SW480 (cell line): ENCODE results near the gene CIAO1.
"Not testable (repeated sequence)": the region's sequence is repeated elsewhere in the genome, so short reads cannot be mapped to it uniquely, and the experiment has no call there.

ENCODE experiments used
- DNase-seq: peaks from one replicate; pipeline ENCODE4 v3.0.0-alpha.2; 2016; ENCODE audit warnings: low spot score

Gene CIAO1

GRCh38 chr2:96265840-96266679 is at the start of gene CIAO1, which contains the start of gene TMEM127:
Gene CIAO1 (plus strand): TSS chr2:96266225. CDS start chr2:96266351, 126 bp downstream.
Gene TMEM127 (minus strand): TSS chr2:96265997. CDS start chr2:96265381, 616 bp downstream.
- peak; percentile 99 for DNase-seq

- DNase-seq, result no peak
Measured at GRCh38 chr2:96218508-96219131, 47.4 kb upstream of the CIAO1 start.

GRCh38 chr2:96219959-96220358 is 46.1 kb upstream of the CIAO1 start:
- DNase-seq, result not testable (repeated sequence)

- DNase-seq, result not testable (repeated sequence)
Measured at GRCh38 chr2:96221106-96221505, 44.9 kb upstream of the CIAO1 start.

- DNase-seq, result no peak
Measured at GRCh38 chr2:96225016-96225533, 41.0 kb upstream of the CIAO1 start.

- no peak for DNase-seq
Measured at GRCh38 chr2:96231316-96231715, 34.7 kb upstream of the CIAO1 start.

GRCh38 chr2:96233436-96233835 is 32.6 kb upstream of the CIAO1 start:
- no peak for DNase-seq

GRCh38 chr2:96233880-96234316 is 32.1 kb upstream of the CIAO1 start:
- DNase-seq, result no peak

- DNase-seq, result peak; percentile 54
Measured at GRCh38 chr2:96236882-96237281, 29.1 kb upstream of the CIAO1 start.

GRCh38 chr2:96238266-96238665 is 27.8 kb upstream of the CIAO1 start:
- DNase-seq, result no peak

GRCh38 chr2:96239091-96239490 is 26.9 kb upstream of the CIAO1 start:
- no peak for DNase-seq

GRCh38 chr2:96239745-96240264 is 26.2 kb upstream of the CIAO1 start:
- no peak for DNase-seq

GRCh38 chr2:96240341-96241038 is 25.5 kb upstream of the CIAO1 start:
- DNase-seq, result no peak

GRCh38 chr2:96241227-96241626 is 24.8 kb upstream of the CIAO1 start:
- DNase-seq, result no peak

GRCh38 chr2:96241900-96242611 is 24.0 kb upstream of the CIAO1 start:
- no peak for DNase-seq

GRCh38 chr2:96243843-96244242 is 22.2 kb upstream of the CIAO1 start:
- no peak for DNase-seq

- DNase-seq, result peak; percentile 14
Measured at GRCh38 chr2:96245609-96246390, 20.2 kb upstream of the CIAO1 start.

GRCh38 chr2:96247009-96247408 is 19.0 kb upstream of the CIAO1 start:
- DNase-seq, result no peak

- DNase-seq, result no peak
Measured at GRCh38 chr2:96247896-96248295, 18.1 kb upstream of the CIAO1 start.

- no peak for DNase-seq
Measured at GRCh38 chr2:96248624-96249023, 17.4 kb upstream of the CIAO1 start.

- no peak for DNase-seq
Measured at GRCh38 chr2:96249654-96250053, 16.4 kb upstream of the CIAO1 start.
